IMR-90 (cell line): ENCODE results near the gene EYS. TPM values are rescaled to one million over a fixed set of nuclear protein-coding genes. Genes with fewer than 3 reads are reported as not detected.

ENCODE experiments used
- ATAC-seq: fragments of 200-7000 bp; cut with Tn5 transposase; 2 replicates; pipeline ENCODE4 v1.9.1; 2020; ENCODE audit warnings: low read depth, mild to moderate bottlenecking, moderate library complexity
- BruUV-seq: library from RNA; stranded (reverse); fragments of 400-500 nt; replicated peaks from 2 replicates; lab custom pipeline; 2021; lab: Mats Ljungman, UMichigan
- CTCF ChIA-PET: fragments of 300-600 bp; formaldehyde crosslinking; extraction: SDS; loops from one replicate; lab custom pipeline; 2021; ENCODE audit warnings: antibody characterized with exemption; lab: Yijun Ruan, JAX
- POLR2A ChIA-PET: fragments of 300-600 bp; sonication (Branson Sonifier 250); formaldehyde crosslinking; loops from one replicate; lab custom pipeline; 2022; ENCODE audit warnings: antibody characterized with exemption; ENCODE audit not compliant: unreplicated experiment; lab: Charles Lee
- DNase-seq: peaks from one replicate; pipeline ENCODE4 v3.0.0; 2013
- H2AFZ ChIP-seq: replicated peaks from 2 replicates; pipeline ENCODE3; 2013; ENCODE audit warnings: low read length, mild to moderate bottlenecking; ENCODE audit not compliant: poor library complexity
- H2AK5ac ChIP-seq: 2 replicates; pipeline ENCODE4 v1.6.1; 2013; ENCODE audit warnings: low read depth, low read length, inconsistent platforms
- H2AK9ac ChIP-seq: replicated peaks from 2 replicates; pipeline ENCODE3; 2013; ENCODE audit warnings: mild to moderate bottlenecking, low read depth, low read length, moderate library complexity; ENCODE audit not compliant: poor library complexity
- H2BK120ac ChIP-seq: 2 replicates; pipeline ENCODE4 v1.6.1; 2013; ENCODE audit warnings: low read depth, low read length, inconsistent platforms
- H2BK15ac ChIP-seq: 3 replicates; pipeline ENCODE4 v1.6.1; 2013; ENCODE audit warnings: low read depth, low read length, inconsistent platforms
- H2BK20ac ChIP-seq: 2 replicates; pipeline ENCODE4 v1.6.1; 2013; ENCODE audit warnings: low read depth, mild to moderate bottlenecking, inconsistent platforms, low read length, moderate library complexity
- H2BK5ac ChIP-seq: 2 replicates; pipeline ENCODE4 v1.6.1; 2013; ENCODE audit warnings: mild to moderate bottlenecking, low read depth, low read length, inconsistent platforms; ENCODE audit not compliant: poor library complexity, severe bottlenecking
- H3K14ac ChIP-seq: replicated peaks from 2 replicates; pipeline ENCODE4 v1.6.1; 2013; ENCODE audit warnings: low read depth, low read length, inconsistent platforms
- H3K18ac ChIP-seq: 2 replicates; pipeline ENCODE4 v1.6.1; 2013; ENCODE audit warnings: low read depth, low read length, control low read depth
- H3K23ac ChIP-seq: 2 replicates; pipeline ENCODE4 v1.6.1; 2013; ENCODE audit warnings: low read depth, low read length, inconsistent platforms
- H3K27ac ChIP-seq: 2 replicates; pipeline ENCODE4 v1.5.1; 2013; ENCODE audit warnings: mild to moderate bottlenecking, control low read depth, low read length; ENCODE audit not compliant: insufficient read depth
- H3K27me3 ChIP-seq: 2 replicates; pipeline ENCODE4 v1.6.1; 2013; ENCODE audit warnings: low read length; ENCODE audit not compliant: control insufficient read depth, insufficient read depth
- H3K36me3 ChIP-seq: 2 replicates; pipeline ENCODE4 v1.6.1; 2013; ENCODE audit warnings: low read length, mixed read lengths; ENCODE audit not compliant: control insufficient read depth, insufficient read depth
- H3K4ac ChIP-seq: 2 replicates; pipeline ENCODE4 v1.6.1; 2013; ENCODE audit warnings: low read depth, low read length, inconsistent platforms
- H3K4me1 ChIP-seq: 2 replicates; pipeline ENCODE4 v1.6.1; 2013; ENCODE audit warnings: low read length, mixed read lengths; ENCODE audit not compliant: control insufficient read depth, insufficient read depth
- H3K4me2 ChIP-seq: 2 replicates; pipeline ENCODE4 v1.6.1; 2013; ENCODE audit warnings: low read depth, mild to moderate bottlenecking, control low read depth, low read length, moderate library complexity
- H3K4me3 ChIP-seq: 2 replicates; pipeline ENCODE4 v1.5.1; 2013; ENCODE audit warnings: low read depth, mild to moderate bottlenecking, control low read depth, low read length, moderate library complexity; ENCODE audit not compliant: insufficient read depth
- H3K56ac ChIP-seq: 2 replicates; pipeline ENCODE4 v1.6.1; 2013; ENCODE audit warnings: low read length, inconsistent platforms; ENCODE audit not compliant: insufficient read depth; ENCODE audit errors: extremely low read depth
- H3K79me1 ChIP-seq, 2 experiments: 2 replicates each; pipeline ENCODE4 v1.6.1; 2013; ENCODE audit warnings: low read length in 2 of 2, inconsistent platforms in 1 of 2, low read depth in 1 of 2
- H3K9ac ChIP-seq: 2 replicates; pipeline ENCODE4 v1.6.1; 2013; ENCODE audit warnings: low read depth, low read length, control low read depth
- H3K9me1 ChIP-seq: 2 replicates; pipeline ENCODE4 v1.6.1; 2013; ENCODE audit warnings: low read length, inconsistent platforms; ENCODE audit not compliant: insufficient read depth
- H3K9me3 ChIP-seq: 2 replicates; pipeline ENCODE4 v1.6.1; 2013; ENCODE audit warnings: low read length; ENCODE audit not compliant: control insufficient read depth, insufficient read depth
- H4K20me1 ChIP-seq: 2 replicates; pipeline ENCODE4 v1.6.1; 2013; ENCODE audit warnings: low read length, inconsistent platforms; ENCODE audit not compliant: insufficient read depth
- H4K5ac ChIP-seq: 2 replicates; pipeline ENCODE4 v1.6.1; 2013; ENCODE audit warnings: mild to moderate bottlenecking, low read depth, low read length, control low read depth
- H4K8ac ChIP-seq, 2 experiments: 2 replicates each; pipeline ENCODE4 v1.6.1; 2013; ENCODE audit warnings: low read depth in 2 of 2, low read length in 2 of 2, control low read depth in 1 of 2, inconsistent platforms in 1 of 2
- H4K91ac ChIP-seq: 2 replicates; pipeline ENCODE4 v1.6.1; 2013; ENCODE audit warnings: low read depth, low read length, inconsistent platforms; ENCODE audit not compliant: insufficient read depth
- BHLHE40 ChIP-seq: fragments of 150-350 bp; IDR thresholded peaks from 2 replicates; pipeline ENCODE4 v1.6.1; 2016; ENCODE audit warnings: mild to moderate bottlenecking, low read depth, low read length
- CEBPB ChIP-seq: IDR thresholded peaks from 2 replicates; pipeline ENCODE4 v1.6.1; 2012; ENCODE audit warnings: low read depth, low read length, improper control_type of control experiment
- CHD1 ChIP-seq: IDR thresholded peaks from 2 replicates; pipeline ENCODE4 v1.6.1; 2012; ENCODE audit warnings: low read depth, low read length, improper control_type of control experiment
- FOS ChIP-seq: fragments of 150-350 bp; IDR thresholded peaks from 2 replicates; pipeline ENCODE4 v1.6.1; 2016; ENCODE audit warnings: low read depth, low read length
- MAFK ChIP-seq: IDR thresholded peaks from 2 replicates; pipeline ENCODE4 v1.6.1; 2012; ENCODE audit warnings: low read depth, low read length, improper control_type of control experiment
- MXI1 ChIP-seq: IDR thresholded peaks from 2 replicates; pipeline ENCODE4 v1.6.1; 2012; ENCODE audit warnings: low read depth, mild to moderate bottlenecking, low read length, moderate library complexity, borderline replicate concordance
- NFE2L2 ChIP-seq: fragments of 150-350 bp; IDR thresholded peaks from 2 replicates; pipeline ENCODE4 v1.6.1; 2016; ENCODE audit warnings: low read depth, mild to moderate bottlenecking, low read length
- POLR2A ChIP-seq: IDR thresholded peaks from 2 replicates; pipeline ENCODE4 v1.6.1; 2012; ENCODE audit warnings: mild to moderate bottlenecking, low read depth, low read length
- RAD21 ChIP-seq: IDR thresholded peaks from 2 replicates; pipeline ENCODE4 v1.6.1; 2012; ENCODE audit warnings: low read length, improper control_type of control experiment
- RCOR1 ChIP-seq: IDR thresholded peaks from 2 replicates; pipeline ENCODE4 v1.6.1; 2012; ENCODE audit warnings: mild to moderate bottlenecking, low read length, improper control_type of control experiment; ENCODE audit not compliant: insufficient replicate concordance
- RFX5 ChIP-seq: IDR thresholded peaks from 2 replicates; pipeline ENCODE4 v1.8.0; 2012; ENCODE audit warnings: low read depth, mild to moderate bottlenecking, low read length, moderate library complexity
- SMC3 ChIP-seq: fragments of 150-350 bp; IDR thresholded peaks from 2 replicates; pipeline ENCODE4 v1.6.1; 2016; ENCODE audit warnings: low read depth, mild to moderate bottlenecking, antibody characterized with exemption, low read length, moderate library complexity
- WGBS, 2 experiments: methylation state at CpG; one replicate each; pipeline versions ENCODE4 v1.1.5 to v1.1.7; 2013; ENCODE audit warnings: missing lambda C conversion rate in 2 of 2; ENCODE audit not compliant: insufficient read length in 1 of 2; ENCODE audit errors: extremely low coverage in 2 of 2; 5-methylcytosine and 5-hydroxymethylcytosine counted together
- dilution Hi-C: fragments of 300-500 bp; cut with HindIII; formaldehyde crosslinking; loops from one replicate; pipeline ENCODE4 v1.14.3; 2018; ENCODE audit warnings: low sequenced_read_pairs; ENCODE audit not compliant: unreplicated experiment
- in situ Hi-C: fragments of 300-500 bp; cut with MboI; formaldehyde crosslinking; loops from 3 replicates; pipeline ENCODE4 v1.14.3; 2019; ENCODE audit warnings: low sequenced_read_pairs, inconsistent platforms, mixed read lengths
- intact Hi-C: fragments of 100-400 bp; cut with micrococcal nuclease; formaldehyde crosslinking; loops from 2 replicates; pipeline ENCODE4 v1.10.0; 2022
- polyA plus RNA-seq, 3 experiments: library from polyadenylated mRNA; depleted of rRNA; stranded (reverse); fragments of >200 nt; gene quantifications; 2 replicates each; pipeline ENCODE4 v1.2.3, GENCODE V29; 2012; ENCODE audit warnings: low replicate concordance in 1 of 3
- total RNA-seq: library from RNA; depleted of rRNA; stranded (reverse); fragments of >200 nt; gene quantifications from 2 replicates; pipeline ENCODE4 v1.2.3, GENCODE V29; 2012
- TF ChIP-seq, protein P1 (sequence below): fragments of 150-350 bp; IDR thresholded peaks from 2 replicates; pipeline ENCODE4 v1.6.1; 2017; ENCODE audit warnings: mild to moderate bottlenecking, antibody characterized with exemption, low read length, low read depth

The EYS gene
- total and polyA plus RNA-seq, 2 of the 4 experiments (the other 2 are of a cell fraction), result under 0.01 TPM; not detected in 1

DNA sequence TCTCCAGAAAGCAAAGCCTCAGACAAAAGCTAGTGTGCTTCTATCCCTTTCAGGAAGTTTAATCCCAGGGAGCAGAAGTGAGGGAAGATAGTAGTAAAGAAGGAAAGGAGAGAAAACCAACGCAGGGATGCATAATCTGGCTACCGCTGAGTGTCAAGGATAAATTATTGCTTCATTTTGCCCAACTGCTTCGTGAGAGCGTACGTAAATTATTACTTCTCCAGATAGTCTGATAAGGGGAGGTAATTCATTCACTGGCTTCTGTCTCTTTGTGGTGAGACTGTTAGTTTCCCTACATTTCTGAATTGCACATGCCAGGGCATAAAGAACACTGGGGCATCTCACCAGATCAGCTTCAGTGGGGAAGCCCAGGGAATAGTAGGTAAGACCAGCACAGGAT is 1531.7 kb downstream of the EYS start:
- intact Hi-C loops (no loop called here), dilution Hi-C loops (no loop called here), in situ Hi-C loops (no loop called here)
- H2BK5ac ChIP-seq, result no peak overlapping the region
- H3K14ac ChIP-seq, result no peak overlapping the region
- H4K91ac ChIP-seq, result no peak overlapping the region
- no peak overlapping the region for H2AK9ac ChIP-seq
- DNase-seq (no peak), ATAC-seq (no peak)
- BruUV-seq, result no TSS peak
- no peak overlapping the region for H4K5ac ChIP-seq
- H4K20me1 ChIP-seq, result no peaks in the 10 kb centered on the region
- H3K27me3 ChIP-seq, result no peaks in the 10 kb centered on the region
- POLR2A ChIA-PET, result no interaction called here
- no peak overlapping the region for H3K56ac ChIP-seq
- no peak overlapping the region for H2AK5ac ChIP-seq
- H2AFZ ChIP-seq, result no peak overlapping the region
- no peak overlapping the region for H2BK20ac ChIP-seq
- H3K18ac ChIP-seq, result no peak overlapping the region
- H3K4ac ChIP-seq, result no peak overlapping the region
- no peaks in the 10 kb centered on the region for H3K4me1 ChIP-seq
- CTCF ChIA-PET, result no interaction called here
- WGBS, 2 experiments, result no CpG with 5 or more reads among the region's 5 CpGs
- no peak overlapping the region for H3K23ac ChIP-seq
- no peaks in the 10 kb centered on the region for H3K9me1 ChIP-seq
- H4K8ac ChIP-seq, result no peak overlapping the region
- H3K4me2 ChIP-seq, result no peak overlapping the region
- no peaks in the 10 kb centered on the region for H3K79me1 ChIP-seq
- H3K4me3 ChIP-seq, result no peak overlapping the region
- no peak overlapping the region for H3K27ac ChIP-seq
- TF ChIP-seq RCOR1 (no peak), CEBPB (no peak), BHLHE40 (no peak), CHD1 (no peak), POLR2A (no peak), MAFK (no peak), FOS (no peak), RAD21 (no peak), NFE2L2 (no peak), MXI1 (no peak), SMC3 (no peak), RFX5 (no peak)
- TF ChIP-seq, protein P1, sequence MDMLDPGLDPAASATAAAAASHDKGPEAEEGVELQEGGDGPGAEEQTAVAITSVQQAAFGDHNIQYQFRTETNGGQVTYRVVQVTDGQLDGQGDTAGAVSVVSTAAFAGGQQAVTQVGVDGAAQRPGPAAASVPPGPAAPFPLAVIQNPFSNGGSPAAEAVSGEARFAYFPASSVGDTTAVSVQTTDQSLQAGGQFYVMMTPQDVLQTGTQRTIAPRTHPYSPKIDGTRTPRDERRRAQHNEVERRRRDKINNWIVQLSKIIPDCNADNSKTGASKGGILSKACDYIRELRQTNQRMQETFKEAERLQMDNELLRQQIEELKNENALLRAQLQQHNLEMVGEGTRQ, result no peak
- no peaks in the 10 kb centered on the region for H3K36me3 ChIP-seq
- no peaks in the 10 kb centered on the region for H3K9me3 ChIP-seq
- no peak overlapping the region for H3K9ac ChIP-seq
- H2BK120ac ChIP-seq, result no peak overlapping the region
- H2BK15ac ChIP-seq, result no peak overlapping the region
